Measurements from ENCODE around the gene H3-3A.

GRCh38 chr1:226035915-226036314 lies 26.6 kb upstream of the H3-3A start:
- TF ChIP-seq CTCF (IDR thresholded peaks at IDR 0.05) (no peak), POLR2A (IDR thresholded peaks at IDR 0.05; ENCODE audit: low read depth) (no peak), POLR2AphosphoS5 (IDR thresholded peaks at IDR 0.05) (no peak), EP300 (IDR thresholded peaks at IDR 0.05) (no peak)

Data from esophagus muscularis mucosa (tissue), 4 donors.